B cell (primary cell): ENCODE results near the gene CA11.

Source experiments
- CTCF ChIP-seq: fragments of 200-600 bp; IDR thresholded peaks from one replicate; pipeline ENCODE4 v1.8.0; 2022; ENCODE audit warnings: antibody characterized with exemption, mild to moderate bottlenecking
- EZH2 ChIP-seq: IDR thresholded peaks from 2 replicates; pipeline ENCODE4 v1.6.1; 2012; ENCODE audit warnings: borderline replicate concordance, low read depth, mild to moderate bottlenecking, moderate library complexity, low read length; ENCODE audit not compliant: insufficient read depth, poor library complexity, severe bottlenecking

DNA sequence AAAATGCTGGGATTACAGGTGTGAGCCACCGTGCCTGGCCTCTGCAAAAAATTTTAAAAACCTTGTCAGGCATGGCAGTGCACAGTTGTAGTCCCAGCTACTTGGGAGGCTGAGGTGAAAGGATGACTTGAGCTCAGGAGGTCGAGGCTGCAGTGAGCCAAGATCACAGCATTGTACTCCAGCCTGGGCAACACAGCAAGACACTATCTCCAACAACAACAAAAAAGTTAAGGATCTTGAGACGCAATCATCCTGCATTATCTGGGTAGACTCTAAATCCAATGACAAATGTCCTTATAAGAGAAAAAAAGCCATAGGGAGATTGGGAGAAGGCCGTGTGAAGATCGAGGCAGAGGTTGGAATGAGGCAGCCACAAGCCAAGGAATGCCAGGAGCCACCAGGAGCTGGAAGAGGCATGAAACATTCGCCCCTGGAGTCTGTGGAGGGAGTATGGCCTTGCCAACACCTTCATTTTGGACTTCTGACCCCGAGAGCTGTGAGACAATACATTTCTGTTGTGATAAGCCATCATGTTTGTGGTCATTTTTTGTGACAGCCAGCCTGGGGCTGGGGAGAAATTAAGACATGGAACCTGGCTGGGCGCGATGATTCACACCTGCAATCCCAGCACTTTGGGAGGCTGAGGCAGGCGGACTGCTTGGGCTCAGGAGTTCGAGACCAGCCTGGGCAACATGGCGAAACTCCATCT is 5.1 kb upstream of the CA11 start:
- no peak for TF ChIP-seq EZH2
- no peak for TF ChIP-seq CTCF
